HL-60/S4 treated with retinoic acid at 250 ng/mL for 4 days and 3 days (cell line): ENCODE measurements around the gene FLNC.

Experiments used
- in situ Hi-C: fragments of 300-500 bp; cut with MboI; formaldehyde crosslinking; loops from 2 replicates; pipeline ENCODE4 v1.7.0; 2022; ENCODE audit warnings: low sequenced_read_pairs

FLNC gene

DNA sequence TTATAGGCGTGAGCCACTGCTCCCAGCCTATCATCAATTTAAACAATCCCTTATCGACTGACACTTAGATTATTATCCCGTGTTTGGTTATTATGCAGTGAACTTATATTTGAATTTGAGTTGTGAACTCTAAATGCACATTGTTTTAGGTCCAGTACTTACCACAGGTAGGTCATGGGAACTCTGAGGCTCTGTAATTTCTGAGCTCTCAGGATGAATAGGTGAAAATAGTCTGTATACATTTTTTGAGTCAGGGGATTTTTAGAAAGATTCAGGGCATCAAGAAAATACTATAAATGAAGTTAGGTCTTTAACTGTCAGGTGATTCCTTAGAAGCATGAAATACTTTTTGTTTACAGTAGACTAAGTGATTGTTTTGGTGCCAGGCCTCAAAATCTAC lies 29.6 kb upstream of the FLNC start:
- in situ Hi-C loops = no loop called here

DNA sequence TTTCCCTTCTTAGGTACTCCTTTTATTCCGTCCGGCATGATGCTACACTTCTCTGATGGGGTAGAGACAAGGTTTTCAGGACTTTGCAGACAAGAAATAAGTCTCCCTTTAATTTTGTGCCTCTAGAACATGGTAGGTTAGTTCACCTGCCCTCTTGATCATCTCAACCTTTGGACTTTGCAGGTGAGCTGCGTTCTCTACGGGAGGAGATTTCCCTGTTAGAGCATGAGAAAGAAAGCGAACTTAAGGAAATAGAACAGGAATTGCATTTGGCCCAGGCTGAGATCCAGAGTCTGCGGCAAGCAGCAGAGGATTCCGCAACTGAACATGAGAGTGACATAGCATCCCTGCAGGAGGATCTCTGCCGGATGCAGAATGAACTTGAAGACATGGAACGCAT lies 29.2 kb upstream of the FLNC start:
- in situ Hi-C loops = no loop called here

DNA sequence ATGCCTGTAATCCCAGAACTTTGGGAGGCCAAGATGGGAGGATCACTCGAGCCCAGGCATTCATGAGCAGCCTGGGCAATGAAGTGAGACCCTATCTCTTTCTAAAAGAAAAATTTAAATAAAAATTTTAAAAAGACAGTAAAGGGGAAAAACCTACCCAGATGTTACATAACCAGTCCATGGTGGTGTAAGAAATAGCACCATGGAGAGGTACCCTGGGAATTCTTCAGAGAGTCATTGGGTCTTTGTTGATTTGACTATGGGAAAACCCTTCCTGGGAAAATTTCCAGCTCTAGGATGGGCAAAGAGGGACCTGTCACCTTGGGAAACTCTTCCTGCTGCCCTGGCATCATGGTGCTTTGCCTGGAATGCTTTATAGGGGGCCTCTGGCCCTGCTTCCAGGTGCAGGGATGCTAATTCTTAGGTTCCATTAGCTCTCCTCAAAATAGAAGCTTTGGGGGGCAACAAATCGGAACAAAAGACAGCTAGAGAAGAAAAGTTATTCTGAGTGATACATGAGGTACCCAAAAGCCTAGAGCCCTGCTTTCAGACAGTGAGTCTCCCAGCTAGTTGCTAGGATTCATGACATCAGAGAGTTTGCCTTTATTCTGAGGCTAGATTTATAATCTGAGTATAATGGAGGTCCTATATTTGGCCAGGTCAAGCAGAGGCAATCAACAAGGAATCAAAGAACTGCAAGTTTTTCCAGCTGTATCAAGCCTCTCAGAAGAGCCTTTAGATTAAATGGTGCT lies 28.4 kb upstream of the FLNC start:
- in situ Hi-C loops = no loop called here

DNA sequence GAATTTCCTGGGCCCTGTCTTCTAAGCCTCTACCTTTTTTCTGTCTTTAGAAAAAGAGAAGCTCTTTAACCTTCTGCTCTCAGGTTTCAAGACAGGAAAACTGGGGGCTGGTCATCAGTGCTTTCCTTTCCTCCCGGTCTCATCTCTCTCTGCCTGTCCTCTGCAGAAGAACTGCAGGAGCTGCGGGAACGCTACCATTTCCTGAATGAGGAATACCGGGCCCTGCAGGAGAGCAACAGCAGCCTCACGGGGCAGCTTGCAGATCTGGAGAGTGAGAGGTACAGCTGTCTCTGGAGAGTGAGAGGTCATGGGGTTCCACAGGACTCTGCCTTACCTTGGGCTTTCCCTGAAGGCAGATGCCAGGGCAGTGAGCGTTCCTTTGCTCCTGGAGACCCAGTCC lies 25.7 kb upstream of the FLNC start:
- in situ Hi-C loops = no loop called here

DNA sequence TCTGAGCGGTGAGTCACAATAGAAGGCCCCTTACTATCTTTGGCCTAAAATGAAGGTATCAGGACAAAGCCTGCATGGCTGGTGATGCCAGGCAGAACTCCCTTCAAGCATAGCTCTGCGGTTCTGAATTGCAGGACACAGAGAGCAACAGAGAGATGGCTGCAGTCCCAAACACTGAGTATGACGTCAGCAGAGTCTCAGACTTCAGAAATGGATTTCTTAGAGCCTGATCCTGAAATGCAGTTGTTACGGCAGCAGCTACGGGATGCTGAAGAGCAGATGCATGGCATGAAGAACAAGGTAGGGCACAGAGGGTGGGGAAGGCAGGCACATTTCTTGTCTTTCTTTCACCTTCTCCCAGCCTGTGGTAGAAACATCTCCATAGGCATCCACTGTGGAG lies 25.0 kb upstream of the FLNC start:
- in situ Hi-C loops = no loop called here

DNA sequence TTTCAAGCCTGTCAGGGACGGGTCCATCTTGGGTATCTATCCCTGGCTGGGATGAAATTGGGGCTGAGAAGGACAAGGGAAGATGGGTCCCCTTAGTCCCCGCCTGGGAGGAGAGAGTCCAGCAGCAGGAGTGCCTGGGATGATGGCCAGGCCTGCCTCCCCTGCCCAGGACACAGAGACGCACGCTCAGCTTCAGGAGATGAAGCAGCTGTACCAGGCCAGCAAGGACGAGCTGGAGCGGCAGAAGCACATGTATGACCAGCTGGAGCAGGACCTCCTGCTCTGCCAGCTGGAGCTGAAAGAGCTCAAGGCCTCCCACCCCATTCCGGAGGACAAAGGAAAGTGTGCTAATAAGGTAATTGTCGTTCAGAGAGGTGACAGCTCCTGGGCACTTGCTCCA lies 23.0 kb upstream of the FLNC start:
- in situ Hi-C loops = no loop called here

DNA sequence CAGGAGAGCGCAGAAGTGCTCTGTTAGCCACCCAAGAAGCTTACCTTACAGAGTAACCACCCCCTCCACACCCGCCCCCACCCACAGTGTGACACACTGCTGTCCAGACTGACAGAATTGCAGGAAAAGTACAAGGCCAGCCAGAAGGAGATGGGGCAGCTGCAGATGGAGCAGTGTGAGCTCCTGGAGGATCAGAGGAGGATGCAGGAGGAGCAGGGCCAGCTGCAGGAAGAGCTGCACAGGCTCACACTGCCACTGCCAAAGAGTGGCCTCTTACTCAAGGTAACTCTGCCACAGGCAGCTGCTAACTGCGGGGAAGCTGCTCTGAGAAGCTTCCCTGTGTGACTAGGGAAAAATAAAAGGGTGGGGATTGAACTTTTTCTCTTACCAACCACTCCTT lies 20.8 kb upstream of the FLNC start:
- in situ Hi-C loops = no loop called here

DNA sequence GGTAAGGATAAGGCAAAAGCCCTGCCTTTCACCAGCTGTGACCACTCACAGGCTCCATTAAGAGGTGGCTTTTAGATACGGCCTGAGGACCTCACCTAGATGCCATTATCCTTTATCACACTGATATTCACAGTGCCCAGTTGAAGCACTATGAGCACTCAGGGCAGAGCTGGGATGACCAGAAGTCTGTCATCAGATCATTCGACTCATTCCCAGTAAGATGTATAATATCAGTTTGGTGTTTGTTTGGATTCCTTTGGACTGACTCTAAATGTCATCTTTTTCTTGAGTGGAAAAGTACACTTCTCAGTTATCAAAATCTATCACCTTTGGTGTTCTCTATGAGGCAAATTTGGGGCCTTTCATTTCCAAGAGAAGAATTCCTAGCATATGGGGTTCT lies 19.7 kb upstream of the FLNC start:
- in situ Hi-C loops = no loop called here

DNA sequence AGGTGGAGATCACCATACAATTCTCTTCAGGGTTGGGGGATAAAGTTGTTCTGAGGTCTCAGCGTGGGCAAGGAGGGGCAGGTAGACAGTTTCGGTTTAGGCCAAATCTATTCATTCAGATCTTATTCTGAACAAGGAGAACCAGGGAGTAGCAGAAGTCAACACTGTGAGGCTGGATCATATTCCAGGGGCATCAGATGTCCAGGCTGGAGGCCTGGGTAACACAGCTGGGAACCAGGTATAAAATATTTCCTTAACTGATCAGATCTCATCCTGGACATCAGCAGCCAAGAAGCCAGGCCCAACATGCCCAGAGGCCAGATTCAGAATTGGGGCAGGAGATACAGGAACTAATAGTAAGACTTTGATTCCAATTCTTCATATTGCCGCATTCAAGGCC lies 19.2 kb upstream of the FLNC start:
- in situ Hi-C loops = no loop called here

DNA sequence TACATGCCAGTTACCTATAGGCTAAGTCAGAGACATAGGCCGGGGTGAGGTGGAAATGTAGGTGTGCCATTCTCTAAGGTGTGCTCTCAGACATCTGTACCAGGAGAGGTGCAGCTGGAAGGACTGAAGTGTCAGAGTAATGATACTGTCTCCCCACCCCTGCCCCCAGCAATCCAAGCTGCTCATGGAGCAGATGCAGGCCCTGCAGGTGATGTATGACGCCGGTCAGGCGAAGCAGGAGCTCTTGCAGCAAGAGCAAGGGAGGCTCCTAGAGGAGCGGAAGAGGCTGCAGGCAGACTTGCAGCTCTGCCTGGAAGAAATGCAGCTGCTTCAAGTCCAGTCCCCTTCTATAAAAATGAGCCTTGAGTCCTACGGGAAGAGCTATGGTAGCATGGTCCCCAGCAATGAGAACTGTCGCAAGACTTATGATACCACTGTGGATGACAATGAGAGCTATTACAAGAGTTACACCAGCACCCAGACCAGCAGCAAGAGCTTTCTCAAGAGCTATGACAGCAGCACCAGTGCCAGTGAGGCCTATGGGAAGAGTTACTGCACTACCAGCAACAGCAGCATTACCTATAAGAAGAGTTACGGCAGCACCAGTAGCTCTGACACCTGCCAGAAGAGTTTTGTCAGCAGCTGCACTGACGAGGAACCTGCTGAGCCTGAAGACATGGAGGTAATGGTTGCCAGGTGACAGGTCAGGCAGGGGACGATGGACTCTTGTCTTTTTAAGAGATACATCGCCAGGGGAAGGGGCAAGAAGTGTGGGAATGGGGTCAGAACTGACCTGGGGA lies 18.4 kb upstream of the FLNC start:
- in situ Hi-C loops = no loop called here

DNA sequence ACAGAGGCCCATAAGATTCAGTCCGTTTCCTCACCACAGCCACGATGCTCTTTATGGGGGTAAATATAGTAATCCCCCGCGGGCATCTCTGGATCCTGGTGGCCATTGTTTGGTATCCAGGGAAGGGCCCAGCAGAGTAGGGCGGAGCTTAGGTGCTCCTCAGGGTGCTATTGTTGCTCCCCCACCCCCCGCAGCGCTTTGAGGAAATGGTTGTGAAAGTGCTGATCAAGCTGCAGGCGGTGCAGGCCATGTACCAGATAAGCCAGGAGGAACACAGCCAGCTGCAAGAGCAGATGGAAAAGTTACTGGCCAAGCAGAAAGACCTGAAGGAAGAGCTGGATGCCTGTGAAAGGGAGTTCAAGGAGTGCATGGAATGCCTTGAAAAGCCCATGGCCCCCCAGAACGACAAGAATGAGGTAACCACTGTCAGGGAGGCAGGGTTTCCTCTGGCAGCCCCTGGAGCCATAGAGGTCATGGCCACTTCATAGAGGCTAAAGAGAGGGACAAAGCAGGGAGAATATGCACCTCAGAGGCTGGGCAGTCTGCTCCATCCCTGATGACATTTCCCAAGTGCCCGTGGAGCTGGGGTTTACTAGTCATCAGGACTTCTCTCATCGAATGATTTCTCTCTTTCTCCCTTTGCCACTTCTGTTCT lies 17.6 kb upstream of the FLNC start:
- in situ Hi-C loops = no loop called here

DNA sequence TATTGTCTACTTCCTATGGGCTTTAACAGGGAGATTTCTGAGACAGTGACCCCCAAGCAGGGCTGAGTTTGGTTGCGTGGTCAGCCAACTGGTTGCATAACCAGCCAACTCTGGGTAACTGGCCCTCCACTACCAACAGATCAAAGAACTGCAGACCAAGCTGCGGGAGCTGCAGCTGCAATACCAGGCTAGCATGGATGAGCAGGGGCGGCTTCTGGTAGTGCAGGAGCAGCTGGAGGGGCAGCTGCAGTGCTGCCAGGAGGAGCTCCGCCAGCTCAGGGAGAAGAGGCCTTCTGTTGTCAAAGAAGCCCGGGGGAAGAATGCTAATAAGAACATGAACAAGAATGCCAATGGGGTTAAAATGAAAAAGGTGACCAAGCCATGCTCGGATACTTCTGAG lies 15.7 kb upstream of the FLNC start:
- in situ Hi-C loops = no loop called here

DNA sequence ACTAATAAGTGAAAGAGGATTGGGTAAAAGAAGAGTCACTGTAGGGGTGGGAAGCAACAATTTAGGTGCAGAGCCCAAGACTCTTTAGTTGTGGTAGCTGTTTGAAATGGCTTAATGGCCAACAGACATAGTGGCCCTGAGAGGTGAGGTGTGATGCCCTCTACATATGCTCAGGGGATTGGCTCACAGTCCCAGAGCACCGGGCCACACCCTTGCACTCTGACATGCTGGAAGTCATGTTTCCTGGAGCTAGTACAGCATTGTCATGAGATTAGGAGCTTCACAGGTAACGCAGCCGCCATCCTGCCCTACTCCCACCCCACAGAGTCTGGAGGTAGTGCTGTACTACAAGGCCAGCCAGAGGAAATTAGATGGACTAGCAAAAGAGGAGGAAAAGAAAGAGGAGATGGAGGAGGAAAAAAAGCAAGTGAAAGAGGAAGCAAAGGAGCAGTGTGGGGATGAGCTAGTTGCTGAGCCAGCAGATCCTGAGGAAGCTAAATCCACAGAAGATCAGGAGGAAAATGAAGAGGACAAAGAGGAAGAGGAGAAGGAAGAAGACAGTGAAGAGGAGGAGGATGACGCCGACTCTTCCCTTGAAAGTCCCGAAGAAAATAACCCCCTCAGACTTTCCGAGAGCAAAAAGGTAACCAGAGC lies 14.8 kb upstream of the FLNC start:
- in situ Hi-C loops = no loop called here

DNA sequence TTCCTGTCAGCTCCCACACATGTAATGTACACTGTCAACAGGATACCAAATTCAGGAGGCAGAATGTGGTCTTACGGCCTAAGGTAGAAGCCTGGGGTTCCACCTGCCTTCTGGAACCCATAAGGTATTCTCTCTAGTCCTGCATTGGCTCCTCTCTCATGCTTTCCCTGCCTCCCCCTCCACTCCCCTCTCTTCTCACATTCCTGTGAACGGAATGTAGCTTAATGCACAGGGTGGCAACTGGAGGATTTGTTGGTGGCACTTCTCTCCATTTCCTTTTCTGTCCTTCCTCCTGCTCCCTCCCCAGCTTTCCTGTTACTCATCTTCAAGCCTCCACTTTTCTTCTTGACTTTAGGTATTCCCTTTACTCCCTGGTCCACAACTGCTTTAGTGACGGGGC lies 11.5 kb upstream of the FLNC start:
- in situ Hi-C loops = no loop called here

DNA sequence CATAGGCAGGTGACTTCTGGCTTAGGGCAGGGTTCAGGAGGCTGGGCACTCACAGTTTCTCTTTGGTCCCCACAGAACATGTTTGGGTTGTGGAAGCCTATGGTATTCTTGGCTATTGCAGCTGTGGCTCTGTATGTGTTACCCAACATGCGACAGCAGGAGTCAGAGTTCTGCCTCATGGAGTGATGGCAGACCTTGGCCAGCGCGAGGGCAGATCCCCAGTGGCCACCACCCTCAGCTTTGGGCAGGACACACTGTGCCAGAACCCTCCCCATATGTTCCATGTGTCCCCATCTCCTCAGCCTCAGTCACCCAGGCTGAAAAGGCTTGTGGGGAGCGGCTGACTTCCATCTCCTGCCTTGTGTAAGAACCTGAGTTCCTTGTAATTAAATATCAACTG lies 8.5 kb upstream of the FLNC start:
- in situ Hi-C loops = no loop called here

DNA sequence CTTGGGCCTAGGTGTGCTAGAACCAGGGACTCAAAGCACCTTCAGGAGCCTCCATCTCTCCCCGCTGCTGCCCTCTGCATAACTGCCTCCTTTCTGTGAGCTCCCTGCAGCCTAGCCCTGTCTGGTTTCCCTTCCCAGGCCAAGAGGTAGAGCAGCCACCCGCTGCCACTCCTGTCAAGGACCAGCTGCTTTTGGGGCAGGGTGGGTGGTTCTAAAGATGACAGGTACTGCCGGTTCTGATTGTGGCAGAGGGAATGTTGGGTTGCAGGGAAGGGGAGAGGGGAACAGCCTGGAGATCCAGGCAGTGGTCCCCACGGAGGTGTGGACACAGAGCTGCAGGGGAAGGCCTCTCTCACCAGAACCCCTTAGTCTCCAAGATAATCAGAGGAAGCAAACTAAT lies 3.7 kb upstream of the FLNC start:
- in situ Hi-C loops = no loop called here

DNA sequence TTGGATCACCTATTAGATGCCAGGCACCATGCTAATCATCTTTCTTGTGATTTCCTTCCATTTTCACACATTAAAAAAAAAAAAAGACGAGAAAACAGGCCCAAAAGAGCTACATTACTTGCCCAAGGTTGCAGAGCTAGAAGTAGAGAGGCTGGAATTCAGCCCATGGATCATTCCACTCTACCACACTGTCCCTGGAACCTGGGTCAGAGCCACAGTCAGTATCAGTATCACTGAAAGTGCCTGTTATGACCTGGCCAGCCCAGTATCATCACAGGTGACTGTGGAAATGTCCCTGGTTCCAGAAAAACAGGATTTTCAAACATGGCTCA lies 3.3 kb upstream of the FLNC start:
- in situ Hi-C loops = no loop called here

DNA sequence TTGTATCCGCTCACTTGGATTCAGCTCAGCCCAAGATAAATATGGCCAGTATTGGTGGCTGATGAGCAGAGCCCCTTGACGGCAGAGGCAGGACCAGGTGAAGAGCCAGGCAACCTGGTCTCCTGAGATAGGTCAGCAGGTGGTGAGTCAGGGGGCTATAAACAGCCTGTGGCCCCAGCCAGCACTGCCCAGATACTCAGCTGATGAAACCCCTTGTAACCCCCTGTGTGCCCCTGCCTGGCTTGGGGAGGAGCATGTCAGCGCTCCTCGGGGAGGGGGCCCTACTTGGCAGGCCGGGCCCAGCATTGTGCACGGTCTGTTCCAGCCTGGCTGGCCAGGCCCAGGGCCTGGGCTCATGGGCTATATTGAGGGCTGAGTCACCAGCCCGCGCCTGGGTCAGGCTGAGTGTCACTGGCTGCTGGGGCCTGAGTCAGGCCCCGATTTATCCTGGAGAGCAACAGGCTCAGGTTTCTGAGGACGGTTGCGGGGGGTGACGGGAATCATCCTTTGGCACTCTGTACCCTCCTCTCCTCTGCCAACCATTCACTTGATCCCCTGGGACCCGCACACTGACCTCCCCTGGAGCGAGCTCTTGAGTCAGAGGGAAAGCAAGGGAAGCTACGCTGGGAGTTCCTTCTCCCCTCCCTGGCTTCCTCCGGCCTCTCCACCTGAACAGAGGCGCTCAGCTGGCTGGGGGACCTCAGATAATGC lies 2.8 kb upstream of the FLNC start:
- in situ Hi-C loops = no loop called here

DNA sequence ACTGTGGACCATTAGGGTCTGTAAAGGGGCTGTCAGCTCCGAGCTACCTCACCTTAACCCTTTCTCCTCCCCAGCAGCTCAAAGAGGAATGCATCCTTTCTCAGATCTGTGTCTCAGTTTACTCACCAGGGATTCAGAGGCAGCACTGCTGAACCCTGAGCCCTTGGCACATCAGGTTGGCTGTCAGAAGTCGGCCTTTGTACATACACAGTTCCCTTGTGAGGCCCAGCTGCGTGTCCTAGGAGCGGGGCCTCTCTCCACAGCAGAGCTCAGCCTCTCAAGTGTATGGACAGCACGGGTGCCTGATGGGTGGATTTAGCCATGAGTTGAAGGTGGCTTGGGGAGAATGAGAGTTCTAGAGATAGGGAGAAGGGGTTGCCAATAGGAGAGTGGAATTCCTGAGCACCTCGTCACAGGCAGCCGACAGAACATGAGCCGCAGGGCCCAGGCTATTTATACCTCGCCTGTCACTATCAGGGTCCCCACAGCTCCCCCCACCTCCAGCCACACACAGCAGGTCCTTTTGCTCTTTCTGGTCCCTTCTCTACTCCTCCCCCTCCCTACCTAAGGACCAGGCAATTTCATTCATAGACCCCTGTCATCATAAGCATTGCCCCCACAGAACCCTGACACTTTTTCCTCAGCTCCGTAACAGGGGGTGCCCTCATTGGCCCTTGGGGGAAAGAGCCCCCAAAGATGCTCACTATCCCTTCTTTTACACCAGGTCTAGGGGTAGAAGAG lies 2.1 kb upstream of the FLNC start:
- in situ Hi-C loops = no loop called here

DNA sequence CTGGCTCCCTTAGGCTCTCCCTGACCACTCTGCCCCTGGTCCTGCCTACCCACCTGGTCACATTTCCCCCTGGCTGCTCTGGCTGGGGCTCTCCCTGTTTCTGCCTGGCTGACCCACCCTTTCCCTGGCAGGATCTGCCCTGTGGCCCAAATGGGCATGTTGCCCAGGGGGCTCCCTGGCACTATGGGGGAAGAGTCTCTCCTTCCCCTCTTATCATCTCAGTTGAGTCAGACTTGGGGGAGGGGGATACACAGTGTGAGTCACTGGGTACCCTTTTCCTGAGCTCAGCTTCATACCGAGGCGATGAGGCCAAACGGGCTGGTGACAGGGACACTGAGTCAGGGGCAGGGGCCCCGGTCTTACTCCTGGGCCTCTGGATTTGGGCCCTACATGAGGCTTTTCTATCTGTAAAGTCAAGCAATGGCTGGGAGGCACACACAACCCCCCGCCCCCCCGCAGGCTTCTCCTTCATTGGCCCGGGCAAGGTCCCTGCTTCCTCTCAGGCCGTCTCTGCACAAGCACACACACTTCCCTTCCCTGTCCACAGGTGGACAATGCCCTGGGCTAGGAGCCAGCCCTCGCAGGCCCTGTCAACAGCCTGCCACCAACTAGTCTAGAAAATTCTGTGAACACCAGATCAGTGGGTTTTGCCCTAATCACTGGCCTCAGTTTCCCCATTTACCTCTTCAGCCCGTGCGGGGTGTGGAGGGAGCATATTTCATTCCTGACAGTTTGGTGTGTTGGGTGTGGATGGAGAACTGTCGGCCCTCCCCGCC lies 627 bp upstream of the FLNC start:
- in situ Hi-C loops = no loop called here
